Left lung (tissue), 10 donors: ENCODE measurements around the gene MACROD2. TPM values are rescaled to one million over a fixed set of nuclear protein-coding genes. Genes with fewer than 3 reads are reported as not detected.

Experiments used
- ATAC-seq: fragments of 200-7000 bp; cut with Tn5 transposase; one replicate; pipeline ENCODE4 v1.9.1; 2020; ENCODE audit warnings: moderate library complexity
- DNase-seq, 4 donors: peaks; one replicate each; pipeline ENCODE4 v3.0.0-alpha.2; 2013 to 2020
- H3K27ac ChIP-seq, 2 donors: fragments of 200-600 bp; sonication (generic) in 1 of 2; one replicate each; pipeline versions ENCODE4 v1.5.0 to v1.8.0; 2020 to 2021
- H3K27me3 ChIP-seq, 2 donors: fragments of 200-600 bp; sonication (generic) in 1 of 2; one replicate each; pipeline versions ENCODE4 v1.5.0 to v1.8.0; 2020 to 2021
- H3K36me3 ChIP-seq, 2 donors: fragments of 200-600 bp; sonication (generic) in 1 of 2; one replicate each; pipeline versions ENCODE4 v1.5.0 to v1.8.0; 2020 to 2021
- H3K4me1 ChIP-seq, 2 donors: fragments of 200-600 bp; one replicate each; pipeline ENCODE4 v1.8.0; 2021
- H3K4me3 ChIP-seq, 2 donors: fragments of 200-600 bp; sonication (generic) in 1 of 2; one replicate each; pipeline versions ENCODE4 v1.5.0 to v1.8.0; 2020 to 2021; ENCODE audit warnings: mild to moderate bottlenecking in 1 of 2
- H3K9me3 ChIP-seq, 2 donors: fragments of 200-600 bp; sonication (generic) in 1 of 2; one replicate each; pipeline versions ENCODE4 v1.5.0 to v1.8.0; 2020 to 2021
- CTCF ChIP-seq, 2 donors: fragments of 200-600 bp; sonication (generic) in 1 of 2; IDR thresholded peaks; one replicate each; pipeline versions ENCODE4 v1.5.0 to v1.8.0; 2021; ENCODE audit warnings: antibody characterized with exemption in 2 of 2
- intact Hi-C, 2 donors: fragments of 100-400 bp; cut with DNase I; formaldehyde crosslinking; loops; one replicate each; pipeline versions ENCODE4 v1.11.2 to v1.14.2; 2022
- polyA plus RNA-seq, 6 donors: library from polyadenylated mRNA; unstranded; fragments of 120-200 nt; gene quantifications; one replicate each; pipeline ENCODE4 v1.2.1, GENCODE V29; 2013; ENCODE audit not compliant: insufficient read length in 6 of 6
- total RNA-seq, 2 donors: library from RNA; stranded (reverse); fragmentation: NEBNext Ultra II Directional; extraction: Animal tissue kit (Norgen Biotek cat#: 25700); gene quantifications; one replicate each; pipeline ENCODE4 v1.2.1, GENCODE V29; 2021
- donor health status: DM: no; HTN: yes; CAD: no.
- donor health status: DM: no; HTN: no; CAD: no.

The MACROD2 gene
- total and polyA plus RNA-seq, 8 donors = 6.1 to 23.6 (median 8.9) TPM

DNA sequence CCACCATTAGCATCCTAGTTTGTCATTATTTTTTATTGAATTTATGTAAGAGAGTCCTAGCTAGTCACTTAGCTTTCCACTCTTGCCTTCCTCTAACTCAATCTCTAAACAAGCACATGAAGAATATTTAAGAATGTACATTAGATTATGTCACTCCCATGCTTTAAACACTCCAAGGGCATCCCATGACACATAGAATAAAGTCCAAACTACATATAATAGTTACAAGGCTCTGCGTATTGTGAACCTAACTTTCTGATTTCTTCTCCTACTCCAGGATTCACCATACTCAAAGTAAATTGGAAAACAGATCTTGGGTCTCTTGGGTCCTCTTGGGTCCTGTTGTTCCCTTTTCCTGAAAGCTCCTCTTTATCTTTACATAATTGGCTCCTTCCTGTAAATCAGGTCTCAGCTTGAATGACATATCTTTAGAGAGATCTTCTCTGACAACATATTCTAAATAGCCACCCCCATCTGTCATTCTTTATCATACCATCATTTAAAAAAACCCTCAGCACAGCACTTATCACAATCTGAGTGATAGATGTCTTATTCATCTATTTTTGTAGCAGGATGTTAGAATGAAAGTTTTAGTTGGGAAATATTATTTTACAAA is 1384.5 kb downstream of the MACROD2 start:
- H3K4me3 ChIP-seq = no peak overlapping the region
- no peak for TF ChIP-seq CTCF (IDR thresholded peaks at IDR 0.05)
- H3K27ac ChIP-seq = no peak overlapping the region
- DNase-seq = no peak
- no peaks in the 10 kb centered on the region for H3K36me3 ChIP-seq
- no peak for ATAC-seq
- no peaks in the 10 kb centered on the region for H3K9me3 ChIP-seq
- no peaks in the 10 kb centered on the region for H3K27me3 ChIP-seq
- intact Hi-C loops = no loop called here
- H3K4me1 ChIP-seq = no peaks in the 10 kb centered on the region

DNA sequence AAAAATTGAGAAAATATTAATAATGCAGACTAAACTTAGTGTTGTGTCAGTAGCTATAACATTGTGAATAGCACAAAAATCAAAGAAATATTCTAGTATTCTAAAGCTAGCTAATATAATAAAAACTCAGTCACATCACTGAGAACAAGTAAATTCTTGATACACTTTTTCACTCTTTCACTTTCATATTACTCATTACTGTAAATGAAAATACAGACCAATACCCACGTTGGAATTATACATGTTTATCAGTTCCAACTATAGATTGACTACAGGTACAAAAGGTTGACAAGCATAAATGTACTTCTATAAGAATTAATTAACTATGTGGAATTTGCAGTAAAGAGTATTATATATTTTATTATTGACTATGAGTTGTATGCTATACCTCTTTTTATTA is 1385.5 kb downstream of the MACROD2 start:
- DNase-seq = no peak
- no peak overlapping the region for H3K4me3 ChIP-seq
- no peak overlapping the region for H3K27ac ChIP-seq
- intact Hi-C loops = no loop called here
- no peaks in the 10 kb centered on the region for H3K27me3 ChIP-seq
- no peaks in the 10 kb centered on the region for H3K36me3 ChIP-seq
- no peak for ATAC-seq
- no peak for TF ChIP-seq CTCF (IDR thresholded peaks at IDR 0.05)
- no peaks in the 10 kb centered on the region for H3K9me3 ChIP-seq
- H3K4me1 ChIP-seq = no peaks in the 10 kb centered on the region

- DNase-seq (no peak), ATAC-seq (no peak)
- intact Hi-C loops = no loop called here
- H3K27me3 ChIP-seq = no peaks in the 10 kb centered on the region
- TF ChIP-seq CTCF (IDR thresholded peaks at IDR 0.05) = no peak
- no peak overlapping the region for H3K4me3 ChIP-seq
- no peaks in the 10 kb centered on the region for H3K36me3 ChIP-seq
- H3K9me3 ChIP-seq = no peaks in the 10 kb centered on the region
- H3K4me1 ChIP-seq = no peaks in the 10 kb centered on the region
- H3K27ac ChIP-seq = no peak overlapping the region
Observed at GRCh38 chr20:15387228-15387627, 1391.9 kb downstream of the MACROD2 start.

GRCh38 chr20:15395457-15395856 is 1400.1 kb downstream of the MACROD2 start:
- Histone ChIP-seq H3K27ac (no peak overlapping the region), H3K4me1 (no peaks in the 10 kb centered on the region), H3K27me3 (no peaks in the 10 kb centered on the region), H3K36me3 (no peaks in the 10 kb centered on the region), H3K4me3 (no peak overlapping the region), H3K9me3 (no peaks in the 10 kb centered on the region)
- no peak for TF ChIP-seq CTCF (IDR thresholded peaks at IDR 0.05)
- ATAC-seq = no peak
- no peak for DNase-seq
- intact Hi-C loops = no loop called here

DNA sequence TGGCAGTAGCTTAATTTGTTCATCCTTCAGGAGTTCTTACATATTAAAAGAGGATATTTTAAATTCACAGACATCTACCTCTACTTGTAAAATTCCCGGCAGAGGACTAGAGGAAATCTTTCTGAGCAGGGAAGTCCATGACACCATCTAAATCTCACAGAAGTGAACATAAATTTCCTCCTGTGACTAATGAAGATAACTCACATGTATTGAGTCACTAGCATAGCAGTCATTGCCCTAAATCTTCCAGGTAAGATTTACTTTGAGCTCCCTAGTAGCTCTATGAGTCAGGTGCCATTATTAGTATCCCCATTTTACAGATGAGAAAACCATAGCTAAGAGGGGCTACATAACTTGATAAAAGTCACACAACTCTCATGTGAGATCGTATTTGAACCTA is 1400.7 kb downstream of the MACROD2 start:
- H3K27me3 ChIP-seq = no peaks in the 10 kb centered on the region
- H3K36me3 ChIP-seq = no peaks in the 10 kb centered on the region
- intact Hi-C loops = no loop called here
- ATAC-seq (no peak), DNase-seq (no peak)
- no peak overlapping the region for H3K27ac ChIP-seq
- H3K4me1 ChIP-seq = no peaks in the 10 kb centered on the region
- H3K9me3 ChIP-seq = no peaks in the 10 kb centered on the region
- TF ChIP-seq CTCF (IDR thresholded peaks at IDR 0.05) = no peak
- no peak overlapping the region for H3K4me3 ChIP-seq
